T-cell (primary cell): ENCODE results near the gene MS4A10. TPM values are rescaled to one million over a fixed set of nuclear protein-coding genes. Genes with fewer than 3 reads are reported as not detected.

Source experiments
- ATAC-seq, 4 experiments: fragments of 200-7000 bp in 3 of 4; fragments of 150-1000 bp in 1 of 4; cut with Tn5 transposase; replicated peaks in 1 of 4; 1 replicate in 3 of 4; 2 replicates in 1 of 4; pipeline ENCODE4 v1.10.0; 2021; ENCODE audit warnings: moderate library complexity in 3 of 4, mild to moderate bottlenecking in 2 of 4, moderate number of reproducible peaks in 1 of 4
- CTCF ChIA-PET, 2 donors: fragments of 300-600 bp; sonication (Branson Sonifier 250); formaldehyde crosslinking; loops; one replicate each; lab custom pipeline; 2022; ENCODE audit warnings: antibody characterized with exemption in 2 of 2; lab: Charles Lee
- POLR2A ChIA-PET, 2 donors: fragments of 300-600 bp; sonication (Branson Sonifier 250); formaldehyde crosslinking; loops; one replicate each; lab custom pipeline; 2022; ENCODE audit warnings: antibody characterized with exemption in 2 of 2; lab: Charles Lee
- DNase-seq, 35 experiments: peaks; one replicate each; pipeline versions ENCODE4 v3.0.0 to v3.0.0-alpha.2; 2013 to 2023
- H3K27ac ChIP-seq: one replicate; pipeline ENCODE4 v1.5.1; 2013; ENCODE audit warnings: low read length
- H3K27me3 ChIP-seq, 2 experiments: replicated peaks in 1 of 2; 1 replicate in 1 of 2; 2 replicates in 1 of 2; pipeline versions ENCODE4 v1.6.1 to v1.7.0; 2013; ENCODE audit warnings: low read length in 1 of 2, mixed read lengths in 1 of 2; ENCODE audit not compliant: control insufficient read depth in 2 of 2, insufficient read depth in 2 of 2; ENCODE audit errors: extremely low read depth in 1 of 2
- H3K36me3 ChIP-seq, 2 donors: 1 replicate in 1 of 2; 2 replicates in 1 of 2; pipeline versions ENCODE4 v1.6.1 to v1.7.0; 2013; ENCODE audit warnings: low read length in 1 of 2; ENCODE audit not compliant: control insufficient read depth in 2 of 2, insufficient read depth in 1 of 2; ENCODE audit errors: extremely low read depth in 1 of 2
- H3K4me1 ChIP-seq, 2 experiments: 1 replicate in 1 of 2; 2 replicates in 1 of 2; pipeline versions ENCODE4 v1.6.1 to v1.7.0; 2013; ENCODE audit warnings: low read length in 2 of 2, mixed read lengths in 1 of 2; ENCODE audit not compliant: insufficient read depth in 2 of 2, control insufficient read depth in 1 of 2; ENCODE audit errors: extremely low read depth in 1 of 2
- H3K4me3 ChIP-seq, 2 donors: 1 replicate in 1 of 2; 2 replicates in 1 of 2; pipeline versions ENCODE4 v1.5.1 to v1.7.0; 2013; ENCODE audit warnings: mild to moderate bottlenecking in 2 of 2, low read length in 1 of 2, moderate library complexity in 1 of 2; ENCODE audit not compliant: control insufficient read depth in 1 of 2; ENCODE audit errors: extremely low read depth in 1 of 2
- H3K9me3 ChIP-seq: 2 replicates; pipeline ENCODE4 v1.7.0; 2013
- H3K27ac Mint-ChIP-seq, 2 donors: one replicate each; pipeline ENCODE4 v1.8.0; 2020 to 2021; ENCODE audit warnings: mild to moderate bottlenecking in 2 of 2, mixed read lengths in 2 of 2
- H3K27me3 Mint-ChIP-seq, 2 donors: one replicate each; pipeline ENCODE4 v1.8.0; 2021 to 2022; ENCODE audit warnings: mixed read lengths in 2 of 2
- H3K36me3 Mint-ChIP-seq: one replicate; pipeline ENCODE4 v1.8.0; 2021; ENCODE audit warnings: mixed read lengths
- H3K4me1 Mint-ChIP-seq, 3 donors: one replicate each; pipeline ENCODE4 v1.8.0; 2020 to 2022; ENCODE audit warnings: mixed read lengths in 3 of 3, mild to moderate bottlenecking in 1 of 3
- H3K4me3 Mint-ChIP-seq, 3 donors: one replicate each; pipeline ENCODE4 v1.8.0; 2020 to 2022; ENCODE audit warnings: mild to moderate bottlenecking in 3 of 3, mixed read lengths in 3 of 3, moderate library complexity in 3 of 3
- H3K9me3 Mint-ChIP-seq, 3 donors: one replicate each; pipeline ENCODE4 v1.8.0; 2020 to 2022; ENCODE audit warnings: mixed read lengths in 3 of 3
- WGBS: methylation state at CpG from one replicate; pipeline ENCODE4 v1.1.5; 2013; ENCODE audit warnings: missing lambda C conversion rate; ENCODE audit not compliant: insufficient coverage; 5-methylcytosine and 5-hydroxymethylcytosine counted together
- total RNA-seq, 35 experiments: library from RNA in 6 of 35; stranded (reverse) in 6 of 35; fragments of 120-200 nt in 1 of 35; gene quantifications; one replicate each; pipeline versions ENCODE4 v1.2.1 to v1.2.4 and lab custom pipeline; 2013 to 2026

MS4A10 gene
- total RNA-seq, 5 donors from 2014 or later (not counting 1 experiment from before 2014, with no cell fraction given): not detected

DNA sequence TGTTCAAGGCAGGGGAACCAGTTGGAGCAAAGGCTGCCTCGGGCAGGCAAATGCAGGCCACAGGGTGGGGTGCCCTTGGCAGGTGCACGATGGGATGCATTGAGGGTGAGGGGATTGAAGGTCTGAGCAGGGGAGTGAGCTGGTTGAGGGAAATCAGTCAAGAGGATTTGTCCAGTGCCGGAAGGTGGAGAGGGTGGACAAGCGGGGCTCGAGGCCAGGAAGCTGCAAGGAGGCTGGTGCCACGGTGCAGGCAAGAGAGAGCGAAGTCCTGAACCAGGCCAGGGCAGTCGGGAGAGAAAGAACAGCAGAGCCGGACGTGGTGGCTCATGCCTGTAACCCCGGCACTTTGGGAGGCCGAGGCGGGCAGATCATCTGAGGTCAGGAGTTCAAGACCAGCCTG, 10.4 kb upstream of the MS4A10 start:
- H3K4me3 Mint-ChIP-seq: no peak overlapping the region
- H3K9me3 Mint-ChIP-seq: no peaks in the 10 kb centered on the region
- 86% methylated on average over 11 of the region's 13 CpGs for WGBS
- H3K27ac Mint-ChIP-seq: no peak overlapping the region
- H3K4me3 ChIP-seq: no peak overlapping the region
- no peaks in the 10 kb centered on the region for H3K9me3 ChIP-seq
- H3K27ac ChIP-seq: no peak overlapping the region
- ChIA-PET POLR2A (no interaction called here), CTCF (interaction anchor here in 1 of 2 donors (1.4 kb wide), 1 partner anchor 113 kb away, joined by 6 read pairs; no protein-coding TSS in a partner anchor)
- DNase-seq (no peak), ATAC-seq (no peak)
- H3K27me3 ChIP-seq: peaks cover 0 to 46% of the 10 kb centered on the region in 2 experiments
- no peaks in the 10 kb centered on the region for H3K36me3 Mint-ChIP-seq
- no peaks in the 10 kb centered on the region for H3K36me3 ChIP-seq
- H3K4me1 ChIP-seq: peaks cover 0 to 10% of the 10 kb centered on the region in 2 experiments
- peaks cover 0 to 10% of the 10 kb centered on the region in 2 donors for H3K27me3 Mint-ChIP-seq
- peaks cover 6 to 11% (median 10%) of the 10 kb centered on the region in 3 donors for H3K4me1 Mint-ChIP-seq

DNA sequence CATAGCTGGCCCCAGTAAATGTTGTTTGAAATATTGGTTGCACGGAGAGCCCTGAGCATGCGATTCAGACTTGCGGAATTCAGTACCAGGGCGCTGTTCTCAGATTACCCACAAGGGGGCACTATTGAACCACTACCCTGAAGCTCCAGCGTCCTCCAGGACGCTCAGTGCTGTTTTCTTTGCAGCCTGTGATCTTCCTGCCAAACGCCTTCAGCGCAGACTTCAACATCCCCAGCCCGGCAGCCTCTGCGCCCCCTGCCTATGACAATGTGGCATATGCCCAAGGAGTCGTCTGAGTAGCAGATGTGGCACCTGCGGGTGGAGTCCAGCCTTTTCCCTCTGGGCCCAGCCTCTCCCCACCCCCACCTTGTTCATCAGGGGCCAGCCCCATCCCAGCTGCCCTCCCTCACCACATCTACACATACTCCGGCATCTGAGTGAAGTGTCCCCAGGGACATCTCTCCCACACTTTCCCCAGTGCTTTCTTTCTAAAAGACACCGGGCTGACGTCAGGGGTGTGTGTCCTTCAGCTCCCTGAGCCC, 9.6 kb upstream of the MS4A10 start:
- no peak overlapping the region for H3K27ac ChIP-seq
- peaks cover 0 to 10% of the 10 kb centered on the region in 2 donors for H3K27me3 Mint-ChIP-seq
- 17% methylated on average over 14 of the region's 15 CpGs for WGBS
- no peaks in the 10 kb centered on the region for H3K9me3 Mint-ChIP-seq
- POLR2A ChIA-PET: interaction anchor here in 1 of 2 donors (0.5 kb wide), 1 partner anchor 15 kb away, joined by 5 read pairs; no protein-coding TSS in a partner anchor
- H3K4me1 Mint-ChIP-seq: peaks cover 6 to 11% (median 10%) of the 10 kb centered on the region in 3 donors
- H3K4me1 ChIP-seq: peaks cover 0 to 10% of the 10 kb centered on the region in 2 experiments
- no peak overlapping the region for H3K27ac Mint-ChIP-seq
- no peaks in the 10 kb centered on the region for H3K36me3 ChIP-seq
- DNase-seq: peak; percentile 61 to 91 (median 78)
- H3K4me3 ChIP-seq: no peak overlapping the region
- H3K36me3 Mint-ChIP-seq: no peaks in the 10 kb centered on the region
- H3K27me3 ChIP-seq: peaks cover 2 to 39% of the 10 kb centered on the region in 2 experiments
- H3K4me3 Mint-ChIP-seq: no peak overlapping the region
- CTCF ChIA-PET: interaction anchor here (0.5 to 1.4 kb wide), 7 partner anchors 11 to 412 kb away, joined by 3 to 6 read pairs (median 4); no protein-coding TSS in a partner anchor
- peak; percentile 93 to 100 (median 97) for ATAC-seq
- H3K9me3 ChIP-seq: no peaks in the 10 kb centered on the region

DNA sequence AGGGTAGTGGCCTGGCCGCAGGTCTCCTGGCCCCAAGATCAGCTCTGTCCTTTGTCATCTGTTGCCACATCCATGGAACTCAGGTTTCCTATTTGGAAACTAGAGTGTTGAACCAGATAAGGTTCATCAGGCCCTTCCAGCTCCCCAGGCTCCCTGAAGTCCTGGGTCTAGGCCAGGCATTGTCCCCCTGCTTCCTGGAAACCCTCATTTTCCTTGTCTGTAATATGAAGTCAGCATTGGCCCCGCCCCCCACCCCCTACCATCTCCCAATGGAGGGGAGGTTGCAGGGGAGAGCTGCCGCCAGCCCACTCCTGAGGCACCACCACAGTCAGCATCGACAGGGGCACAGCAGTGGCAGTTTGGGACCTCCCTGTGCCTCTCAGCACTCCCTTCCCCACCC, 9.0 kb upstream of the MS4A10 start:
- peaks cover 6 to 11% (median 10%) of the 10 kb centered on the region in 3 donors for H3K4me1 Mint-ChIP-seq
- no peak overlapping the region for H3K4me3 Mint-ChIP-seq
- Histone ChIP-seq H3K4me3 (no peak overlapping the region), H3K9me3 (no peaks in the 10 kb centered on the region), H3K4me1 (peaks cover 0 to 10% of the 10 kb centered on the region in 2 experiments), H3K27ac (no peak overlapping the region), H3K36me3 (no peaks in the 10 kb centered on the region), H3K27me3 (peaks cover 2 to 33% of the 10 kb centered on the region in 2 experiments)
- H3K27ac Mint-ChIP-seq: no peak overlapping the region
- 89% methylated on average over 3 of the region's 4 CpGs for WGBS
- POLR2A ChIA-PET: interaction anchor here in 1 of 2 donors (0.5 kb wide), 1 partner anchor 14 kb away, joined by 5 read pairs; no protein-coding TSS in a partner anchor
- no peaks in the 10 kb centered on the region for H3K9me3 Mint-ChIP-seq
- peaks cover 0 to 10% of the 10 kb centered on the region in 2 donors for H3K27me3 Mint-ChIP-seq
- ATAC-seq (no peak), DNase-seq (no peak)
- CTCF ChIA-PET: interaction anchor here in 1 of 2 donors (0.6 kb wide), 1 partner anchor 411 kb away, joined by 6 read pairs; no protein-coding TSS in a partner anchor
- no peaks in the 10 kb centered on the region for H3K36me3 Mint-ChIP-seq

DNA sequence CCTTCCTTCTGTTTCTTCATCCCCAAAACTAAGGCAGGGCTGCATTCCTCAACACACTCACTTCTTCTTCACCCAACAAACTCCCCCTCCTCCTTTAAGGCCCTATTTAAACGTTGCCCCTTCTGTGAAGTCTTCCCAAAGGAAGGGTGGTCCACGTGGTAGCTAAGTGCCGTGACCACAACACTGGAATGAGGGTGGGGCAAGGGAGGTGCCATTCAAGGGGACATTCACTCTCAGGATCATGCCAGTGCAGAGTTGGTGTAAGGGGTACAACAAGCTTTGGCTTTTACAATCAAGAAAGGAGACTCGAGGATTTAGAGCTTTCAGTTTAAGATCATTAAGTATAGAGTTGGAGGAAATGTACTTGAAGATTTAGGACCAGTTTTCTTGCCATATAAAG, 8.0 kb upstream of the MS4A10 start:
- ChIA-PET CTCF (no interaction called here), POLR2A (no interaction called here)

DNA sequence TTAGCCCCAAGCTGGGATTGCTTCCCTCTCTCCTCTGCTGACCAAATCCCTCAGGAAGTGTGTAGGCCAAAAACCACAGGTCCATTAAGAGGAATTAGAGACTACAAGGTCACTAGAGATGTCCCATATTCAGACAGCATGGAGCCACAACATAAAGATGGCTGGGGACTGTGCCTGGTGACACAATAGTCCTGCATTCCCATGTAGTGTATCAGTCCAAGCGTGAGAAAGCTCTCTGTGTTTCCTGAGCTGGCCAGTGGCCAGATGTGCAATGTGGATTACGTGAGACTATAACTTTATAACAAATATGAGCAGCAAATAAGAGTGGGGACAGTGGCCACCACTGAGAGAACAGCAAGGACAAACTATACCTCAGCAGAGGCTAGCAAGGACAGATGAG, 7.6 kb upstream of the MS4A10 start:
- no peaks in the 10 kb centered on the region for H3K9me3 ChIP-seq
- peaks cover 0 to 6% of the 10 kb centered on the region in 2 donors for H3K27me3 Mint-ChIP-seq
- peaks cover 6 to 11% (median 10%) of the 10 kb centered on the region in 3 donors for H3K4me1 Mint-ChIP-seq
- ChIA-PET POLR2A (no interaction called here), CTCF (no interaction called here)
- no peaks in the 10 kb centered on the region for H3K9me3 Mint-ChIP-seq
- no peak overlapping the region for H3K4me3 ChIP-seq
- no peak overlapping the region for H3K27ac Mint-ChIP-seq
- H3K36me3 Mint-ChIP-seq: no peaks in the 10 kb centered on the region
- no peak overlapping the region for H3K27ac ChIP-seq
- H3K4me1 ChIP-seq: peaks cover 0 to 10% of the 10 kb centered on the region in 2 experiments
- H3K4me3 Mint-ChIP-seq: no peak overlapping the region
- no peak for DNase-seq
- no CpG with 5 or more reads among the region's 2 CpGs for WGBS
- no peak for ATAC-seq
- H3K27me3 ChIP-seq: peaks cover 2 to 31% of the 10 kb centered on the region in 2 experiments
- no peaks in the 10 kb centered on the region for H3K36me3 ChIP-seq

More for the DNA sequence above, 8.0 kb upstream of the MS4A10 start:
- Mint-ChIP-seq H3K27ac (no peak overlapping the region), H3K9me3 (no peaks in the 10 kb centered on the region), H3K27me3 (peaks cover 0 to 6% of the 10 kb centered on the region in 2 donors), H3K4me1 (peaks cover 6 to 11% (median 10%) of the 10 kb centered on the region in 3 donors), H3K4me3 (no peak overlapping the region), H3K36me3 (no peaks in the 10 kb centered on the region)
- ATAC-seq (no peak), DNase-seq (no peak)
- H3K4me1 ChIP-seq: peaks cover 0 to 10% of the 10 kb centered on the region in 2 experiments
- H3K27me3 ChIP-seq: peaks cover 2 to 34% of the 10 kb centered on the region in 2 experiments
- no peak overlapping the region for H3K4me3 ChIP-seq
- H3K36me3 ChIP-seq: no peaks in the 10 kb centered on the region
- no peaks in the 10 kb centered on the region for H3K9me3 ChIP-seq
- no peak overlapping the region for H3K27ac ChIP-seq
- WGBS: 73% methylated on average over 3 of the region's 4 CpGs

DNA sequence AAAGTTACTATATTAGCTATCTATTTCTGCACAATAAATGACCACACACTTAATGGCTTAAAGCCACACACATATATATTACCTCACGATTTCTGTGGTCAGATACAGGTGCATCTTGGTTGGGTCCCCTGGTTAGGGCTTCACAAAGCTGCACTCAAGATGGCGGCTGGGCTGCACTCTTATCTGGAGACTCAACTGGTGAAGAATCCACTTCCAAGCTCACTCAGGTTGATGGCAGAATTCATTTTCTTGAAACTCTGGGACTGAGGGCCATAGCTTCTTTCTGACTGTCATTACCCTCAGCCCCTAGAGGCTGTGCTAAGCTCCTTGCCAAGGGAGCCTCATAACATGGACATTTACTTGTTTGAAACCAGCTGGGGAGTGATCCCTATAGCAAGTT, 5.1 kb upstream of the MS4A10 start:
- no peak for ATAC-seq
- POLR2A ChIA-PET: no interaction called here
- CTCF ChIA-PET: interaction anchor here in 1 of 2 donors (0.6 kb wide), 1 partner anchor 994 kb away, joined by 8 read pairs; no protein-coding TSS in a partner anchor

More for the DNA sequence above, 5.1 kb upstream of the MS4A10 start:
- H3K36me3 ChIP-seq: no peaks in the 10 kb centered on the region
- no peak overlapping the region for H3K27ac ChIP-seq
- H3K9me3 Mint-ChIP-seq: no peaks in the 10 kb centered on the region
- no peak for DNase-seq
- H3K4me1 ChIP-seq: peaks cover 0 to 5% of the 10 kb centered on the region in 2 experiments
- no peak overlapping the region for H3K4me3 Mint-ChIP-seq
- no peaks in the 10 kb centered on the region for H3K36me3 Mint-ChIP-seq
- peaks cover 0 to 5% (median 4%) of the 10 kb centered on the region in 3 donors for H3K4me1 Mint-ChIP-seq
- peaks cover 2 to 14% of the 10 kb centered on the region in 2 experiments for H3K27me3 ChIP-seq
- WGBS: 100% methylated on average over 1 of the region's 2 CpGs
- no peaks in the 10 kb centered on the region for H3K27me3 Mint-ChIP-seq
- H3K9me3 ChIP-seq: no peaks in the 10 kb centered on the region
- no peak overlapping the region for H3K4me3 ChIP-seq
- no peak overlapping the region for H3K27ac Mint-ChIP-seq
